CD4-positive, CD25-positive, alpha-beta regulatory T cell (primary cell): ENCODE measurements around the gene NYAP1. TPM values are rescaled to one million over a fixed set of nuclear protein-coding genes. Genes with fewer than 3 reads are reported as not detected.
"Not testable (repeated sequence)": the region's sequence is repeated elsewhere in the genome, so short reads cannot be mapped to it uniquely, and the experiment has no call there.

Source experiments
- ATAC-seq, 2 donors: fragments of 150-1000 bp; cut with Tn5 transposase; one replicate each; pipeline ENCODE4 v1.10.0; 2021; ENCODE audit warnings: low read depth in 2 of 2, moderate number of reproducible peaks in 2 of 2, moderate library complexity in 1 of 2
- DNase-seq, 3 donors: peaks; one replicate each; pipeline versions ENCODE4 v3.0.0 to v3.0.0-alpha.2; 2012 to 2022; ENCODE audit warnings: mixed read lengths in 1 of 3
- H3K27ac ChIP-seq: one replicate; pipeline ENCODE4 v1.7.0; 2013; ENCODE audit warnings: mild to moderate bottlenecking, low read length; ENCODE audit not compliant: insufficient read depth, poor library complexity, severe bottlenecking
- H3K27me3 ChIP-seq: one replicate; pipeline ENCODE4 v1.7.0; 2013; ENCODE audit warnings: low read length; ENCODE audit not compliant: control insufficient read depth, insufficient read depth
- H3K36me3 ChIP-seq: one replicate; pipeline ENCODE4 v1.7.0; 2013; ENCODE audit warnings: mild to moderate bottlenecking, low read length, moderate library complexity; ENCODE audit not compliant: control insufficient read depth, insufficient read depth
- H3K4me1 ChIP-seq: 2 replicates; pipeline ENCODE4 v1.7.0; 2013; ENCODE audit warnings: mild to moderate bottlenecking, low read length; ENCODE audit not compliant: insufficient read depth, control insufficient read depth, poor library complexity, severe bottlenecking
- H3K4me3 ChIP-seq: one replicate; pipeline ENCODE4 v1.7.0; 2013; ENCODE audit warnings: low read depth, mild to moderate bottlenecking, low read length, moderate library complexity
- H3K9me3 ChIP-seq, 2 experiments: 1 replicate in 1 of 2; 2 replicates in 1 of 2; pipeline ENCODE4 v1.7.0; 2013; ENCODE audit warnings: low read length in 2 of 2, mild to moderate bottlenecking in 1 of 2, moderate library complexity in 1 of 2; ENCODE audit not compliant: control insufficient read depth in 2 of 2
- H3K27ac Mint-ChIP-seq, 3 donors: one replicate each; pipeline ENCODE4 v1.8.0; 2020 to 2022; ENCODE audit warnings: mild to moderate bottlenecking in 3 of 3, mixed read lengths in 3 of 3, moderate library complexity in 2 of 3
- H3K27me3 Mint-ChIP-seq: one replicate; pipeline ENCODE4 v1.8.0; 2022; ENCODE audit warnings: mild to moderate bottlenecking, mixed read lengths
- H3K36me3 Mint-ChIP-seq: one replicate; pipeline ENCODE4 v1.8.0; 2020; ENCODE audit warnings: mixed read lengths
- H3K4me1 Mint-ChIP-seq, 4 donors: one replicate each; pipeline ENCODE4 v1.8.0; 2020 to 2022; ENCODE audit warnings: mixed read lengths in 4 of 4, mild to moderate bottlenecking in 1 of 4
- H3K4me3 Mint-ChIP-seq, 4 donors: one replicate each; pipeline ENCODE4 v1.8.0; 2020 to 2022; ENCODE audit warnings: mild to moderate bottlenecking in 4 of 4, mixed read lengths in 4 of 4, moderate library complexity in 3 of 4
- H3K9me3 Mint-ChIP-seq, 7 donors: one replicate each; pipeline ENCODE4 v1.8.0; 2020 to 2022; ENCODE audit warnings: mixed read lengths in 7 of 7, mild to moderate bottlenecking in 3 of 7, moderate library complexity in 2 of 7
- polyA plus RNA-seq, 4 donors: library from polyadenylated mRNA; unstranded; fragments of 300-500 nt; fragmentation: Illumina TruSeq; gene quantifications; one replicate each; pipeline ENCODE4 v1.2.3, GENCODE V29; 2021
- total RNA-seq: library from RNA; stranded (reverse); gene quantifications from one replicate; pipeline ENCODE4 v1.2.3, GENCODE V29; 2022

NYAP1 gene
- total and polyA plus RNA-seq, 5 donors from 2014 or later: 0.89 TPM; not detected in 4

DNA sequence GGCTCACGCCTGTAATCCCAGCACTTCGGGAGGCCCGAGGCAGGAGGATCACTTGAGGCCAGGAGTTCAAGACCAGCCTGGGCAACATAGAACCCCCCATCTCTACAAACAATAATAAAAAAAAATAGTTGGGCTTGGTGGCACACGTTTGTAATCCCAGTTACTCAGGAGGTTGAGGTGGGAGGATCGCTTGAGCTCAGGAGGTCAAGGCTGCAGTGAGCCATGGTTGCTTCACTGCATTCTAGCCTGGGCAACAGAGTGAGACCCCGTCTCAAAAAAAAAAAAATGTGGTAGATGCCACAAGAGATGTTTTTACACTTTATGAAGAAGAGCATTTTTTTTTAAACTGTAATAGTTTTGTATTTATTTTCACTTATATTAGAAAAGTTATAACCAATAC is 12.8 kb downstream of the NYAP1 start:
- H3K4me1 ChIP-seq: peaks cover 13% of the 10 kb centered on the region
- no peak overlapping the region for H3K4me3 ChIP-seq
- Mint-ChIP-seq H3K27me3 (peaks cover 28% of the 10 kb centered on the region), H3K27ac (no peak overlapping the region), H3K4me3 (no peak overlapping the region), H3K36me3 (no peaks in the 10 kb centered on the region), H3K4me1 (peaks cover 0 to 24% (median 3%) of the 10 kb centered on the region in 4 donors), H3K9me3 (no peaks in the 10 kb centered on the region)
- no peak overlapping the region for H3K27ac ChIP-seq
- H3K27me3 ChIP-seq: no peaks in the 10 kb centered on the region
- no peaks in the 10 kb centered on the region for H3K9me3 ChIP-seq
- H3K36me3 ChIP-seq: no peaks in the 10 kb centered on the region
- no peak for ATAC-seq
- no peak for DNase-seq

- not testable (repeated sequence) for ATAC-seq, H3K4me3 ChIP-seq, H3K9me3 Mint-ChIP-seq, H3K36me3 ChIP-seq, H3K27ac ChIP-seq, H3K27ac Mint-ChIP-seq, H3K9me3 ChIP-seq, H3K4me1 ChIP-seq, H3K4me3 Mint-ChIP-seq, DNase-seq, H3K36me3 Mint-ChIP-seq, H3K4me1 Mint-ChIP-seq, H3K27me3 ChIP-seq
- H3K27me3 Mint-ChIP-seq: peaks cover 17% of the 10 kb centered on the region
Observed at GRCh38 chr7:100500743-100501142, 17.0 kb downstream of the NYAP1 start.

GRCh38 chr7:100504031-100504430 is 20.3 kb downstream of the NYAP1 start:
- not testable (repeated sequence) for H3K4me3 ChIP-seq, H3K27me3 Mint-ChIP-seq, H3K36me3 ChIP-seq, H3K9me3 ChIP-seq, H3K9me3 Mint-ChIP-seq, H3K27ac ChIP-seq, H3K27me3 ChIP-seq, H3K4me1 ChIP-seq, H3K4me3 Mint-ChIP-seq, DNase-seq, H3K4me1 Mint-ChIP-seq, H3K36me3 Mint-ChIP-seq, ATAC-seq
- H3K27ac Mint-ChIP-seq: peak overlapping the region in 1 of 3 donors; percentile 23

DNA sequence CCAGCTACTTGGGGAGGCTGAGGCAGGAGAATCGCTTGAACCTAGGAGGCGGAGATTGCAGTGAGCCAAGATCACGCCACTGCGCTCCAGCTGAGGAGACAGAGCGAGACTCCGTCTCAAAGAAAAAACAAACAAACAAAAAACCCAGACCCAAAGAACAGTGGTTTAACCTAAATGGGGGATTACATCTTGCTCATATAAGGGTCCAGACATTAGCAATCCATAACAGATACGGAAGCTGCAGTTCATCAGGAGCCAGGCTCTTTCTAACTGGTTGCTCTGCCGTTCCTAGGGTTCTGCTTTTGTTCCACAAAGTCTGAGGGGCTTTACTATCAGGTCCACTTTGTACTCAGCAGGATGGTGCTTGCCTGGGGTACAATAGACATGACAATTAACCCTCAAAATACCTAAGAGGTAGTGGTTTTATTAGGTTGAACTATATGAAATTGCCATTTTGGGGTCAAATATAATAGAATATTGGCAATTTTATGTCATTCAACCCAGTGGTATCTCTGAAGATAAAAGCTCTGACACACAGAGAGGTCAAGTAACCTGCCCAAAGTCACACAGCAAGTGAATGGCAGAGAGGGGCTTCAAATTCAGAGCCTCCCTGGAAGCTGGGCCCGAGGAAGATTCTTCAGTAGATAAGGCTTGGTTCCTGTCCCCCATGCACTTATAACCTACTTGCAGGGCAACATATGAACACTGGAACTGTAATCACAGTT is 21.3 kb downstream of the NYAP1 start:
- Mint-ChIP-seq H3K4me3 (no peak overlapping the region), H3K9me3 (peaks cover 0 to 2% (median 0%) of the 10 kb centered on the region in 7 donors), H3K27ac (no peak overlapping the region), H3K27me3 (no peaks in the 10 kb centered on the region), H3K4me1 (no peaks in the 10 kb centered on the region), H3K36me3 (no peaks in the 10 kb centered on the region)
- Histone ChIP-seq H3K27me3 (no peaks in the 10 kb centered on the region), H3K4me1 (no peaks in the 10 kb centered on the region), H3K4me3 (no peak overlapping the region), H3K9me3 (no peaks in the 10 kb centered on the region), H3K27ac (no peak overlapping the region), H3K36me3 (no peaks in the 10 kb centered on the region)
- ATAC-seq (no peak), DNase-seq (no peak)

DNA sequence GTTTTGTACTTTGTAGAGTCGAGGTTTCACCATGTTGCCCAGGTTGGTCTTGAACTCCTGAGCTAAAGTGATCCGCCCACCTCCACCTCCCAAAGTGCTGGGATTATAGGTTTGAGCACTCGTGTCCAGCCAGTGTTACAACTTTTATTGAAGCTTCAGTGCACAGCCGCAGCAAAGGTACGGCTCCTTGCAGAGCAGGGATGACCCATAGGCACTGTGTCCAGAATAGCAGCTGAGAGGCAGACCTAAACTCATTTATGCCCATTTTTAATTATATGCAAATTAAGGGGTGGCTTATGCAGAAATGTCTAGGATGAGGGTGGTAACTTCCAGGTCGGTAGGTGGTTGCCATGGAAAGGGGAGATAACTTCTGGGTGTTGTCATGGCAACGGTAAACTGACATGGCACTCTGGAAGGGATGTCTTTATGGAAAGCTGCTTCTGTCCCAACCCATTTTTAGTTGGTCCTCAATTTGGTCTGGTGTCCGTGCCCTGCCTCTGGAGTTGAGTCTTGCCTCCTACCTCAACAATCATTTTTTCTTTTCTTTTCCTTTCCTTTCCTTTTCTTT is 22.7 kb downstream of the NYAP1 start:
- Histone ChIP-seq H3K27ac (no peak overlapping the region), H3K36me3 (no peaks in the 10 kb centered on the region), H3K27me3 (no peaks in the 10 kb centered on the region), H3K9me3 (no peaks in the 10 kb centered on the region), H3K4me1 (no peaks in the 10 kb centered on the region), H3K4me3 (no peak overlapping the region)
- Mint-ChIP-seq H3K27ac (no peak overlapping the region), H3K4me3 (no peak overlapping the region), H3K27me3 (no peaks in the 10 kb centered on the region), H3K36me3 (peaks cover 3% of the 10 kb centered on the region), H3K4me1 (peaks cover 0 to 1% (median 0%) of the 10 kb centered on the region in 4 donors), H3K9me3 (peaks cover 0 to 2% (median 0%) of the 10 kb centered on the region in 7 donors)
- DNase-seq (no peak), ATAC-seq (no peak)

DNA sequence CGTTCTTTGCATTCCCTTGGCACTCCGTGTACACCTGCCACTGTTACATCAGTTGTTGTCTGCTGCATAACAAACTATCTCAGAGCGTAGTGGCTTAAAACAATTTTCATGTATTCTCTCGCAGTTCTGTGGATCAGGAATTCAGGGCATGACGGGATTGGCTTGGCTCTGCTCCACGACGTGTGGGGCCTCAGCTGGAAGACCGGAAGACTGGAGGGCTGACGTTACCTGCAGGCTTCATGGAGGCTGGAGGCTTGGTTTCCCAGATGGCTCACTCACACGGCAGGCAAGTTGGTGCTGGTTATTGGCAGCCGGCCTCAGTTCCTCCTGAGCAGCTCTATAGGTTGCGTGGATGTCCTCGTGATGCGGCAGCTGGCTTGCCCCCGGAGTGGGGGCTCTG is 25.5 kb downstream of the NYAP1 start:
- no peaks in the 10 kb centered on the region for H3K27me3 Mint-ChIP-seq
- Histone ChIP-seq H3K4me1 (no peaks in the 10 kb centered on the region), H3K9me3 (no peaks in the 10 kb centered on the region), H3K4me3 (no peak overlapping the region), H3K36me3 (no peaks in the 10 kb centered on the region), H3K27ac (no peak overlapping the region), H3K27me3 (no peaks in the 10 kb centered on the region)
- H3K4me1 Mint-ChIP-seq: peaks cover 0 to 6% (median 2%) of the 10 kb centered on the region in 4 donors
- DNase-seq (no peak), ATAC-seq (no peak)
- H3K4me3 Mint-ChIP-seq: no peak overlapping the region
- H3K27ac Mint-ChIP-seq: peak overlapping the region in 1 of 3 donors; percentile 58
- H3K36me3 Mint-ChIP-seq: peaks cover 3% of the 10 kb centered on the region
- peaks cover 0 to 2% (median 0%) of the 10 kb centered on the region in 7 donors for H3K9me3 Mint-ChIP-seq

DNA sequence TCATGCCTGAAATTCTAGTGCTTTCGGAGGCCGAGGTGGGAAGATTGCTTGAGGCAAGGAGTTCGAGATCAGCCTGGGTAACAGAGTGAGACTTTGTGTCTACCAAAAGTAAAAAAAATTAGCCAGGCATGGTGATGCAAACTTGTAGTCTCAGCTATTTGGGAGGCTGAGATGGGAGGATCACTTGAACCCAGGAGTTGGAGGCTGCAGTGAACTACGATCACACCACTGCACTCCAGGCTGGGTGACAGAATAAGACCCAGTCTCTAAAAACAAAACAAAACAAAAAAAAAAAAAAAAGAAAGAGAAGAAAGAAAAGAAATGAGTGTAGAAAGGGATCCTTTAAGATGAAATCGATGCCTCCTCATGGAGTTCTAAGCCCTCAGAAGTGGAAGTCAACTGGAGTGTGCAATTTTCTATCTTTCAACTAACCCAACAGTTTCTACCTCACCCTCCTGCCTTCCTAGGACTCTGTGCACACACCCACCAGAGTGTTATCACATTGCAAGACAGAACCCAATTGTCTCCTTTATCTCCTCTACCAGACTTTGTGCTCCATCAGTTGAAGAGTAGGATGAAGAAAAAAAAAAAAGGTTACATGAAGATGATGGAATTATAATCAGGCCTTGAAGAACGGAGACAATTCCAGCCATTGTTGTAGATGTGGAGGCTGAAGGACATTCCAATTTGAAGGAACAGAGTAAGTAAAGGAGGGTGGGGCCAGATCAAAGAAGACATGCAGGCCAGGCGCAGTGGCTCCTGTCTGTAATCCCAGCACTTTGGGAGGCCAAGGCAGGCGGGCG is 26.9 kb downstream of the NYAP1 start:
- Mint-ChIP-seq H3K36me3 (peaks cover 3% of the 10 kb centered on the region), H3K4me1 (peaks cover 0 to 15% (median 9%) of the 10 kb centered on the region in 4 donors), H3K27me3 (no peaks in the 10 kb centered on the region), H3K9me3 (no peaks in the 10 kb centered on the region), H3K4me3 (no peak overlapping the region), H3K27ac (peak overlapping the region in 1 of 3 donors; percentile 20)
- Histone ChIP-seq H3K4me3 (no peak overlapping the region), H3K27me3 (no peaks in the 10 kb centered on the region), H3K36me3 (no peaks in the 10 kb centered on the region), H3K9me3 (no peaks in the 10 kb centered on the region), H3K27ac (no peak overlapping the region), H3K4me1 (peaks cover 10% of the 10 kb centered on the region)
- ATAC-seq: no peak
- no peak for DNase-seq
